Breast epithelium (tissue), 4 donors: Measurements from ENCODE around the gene PHKG2. TPM values are rescaled to one million over a fixed set of nuclear protein-coding genes. Genes with fewer than 3 reads are reported as not detected.
A peak's percentile ranks its signal among the peaks of the same experiment; 100 is the strongest.

Experiments used
- DNase-seq, 2 donors: peaks; one replicate each; pipeline ENCODE4 v3.0.0-alpha.2; 2019; ENCODE audit warnings: low spot score in 2 of 2
- H3K27ac ChIP-seq, 2 donors: fragments of 200-600 bp; sonication (generic) in 1 of 2; one replicate each; pipeline ENCODE4 v1.5.1; 2016 to 2019; ENCODE audit warnings: mild to moderate bottlenecking in 1 of 2
- H3K27me3 ChIP-seq, 2 donors: fragments of 200-600 bp; sonication (generic) in 1 of 2; one replicate each; pipeline versions ENCODE4 v1.5.1 to v1.6.0; 2017 to 2019; ENCODE audit warnings: control low read depth in 1 of 2, mild to moderate bottlenecking in 1 of 2
- H3K36me3 ChIP-seq: fragments of 200-600 bp; one replicate; pipeline ENCODE4 v1.5.1; 2019
- H3K4me1 ChIP-seq, 2 donors: fragments of 200-600 bp; sonication (generic); one replicate each; pipeline ENCODE4 v1.5.1; 2016 to 2019; ENCODE audit warnings: control low read depth in 1 of 2
- H3K4me3 ChIP-seq, 3 donors: fragments of 200-600 bp; sonication (generic); 1 replicate in 2 of 3; 2 replicates in 1 of 3; pipeline ENCODE4 v1.5.1; 2016 to 2019; ENCODE audit warnings: mild to moderate bottlenecking in 3 of 3, moderate library complexity in 2 of 3
- H3K9me3 ChIP-seq, 2 donors: fragments of 200-600 bp; sonication (generic) in 1 of 2; one replicate each; pipeline ENCODE4 v1.5.1; 2016 to 2019; ENCODE audit warnings: control low read depth in 1 of 2
- POLR2A ChIP-seq: fragments of 450-650 bp; IDR thresholded peaks from one replicate; pipeline ENCODE4 v1.6.1; 2016; ENCODE audit warnings: antibody characterized with exemption, mild to moderate bottlenecking, moderate library complexity
- POLR2AphosphoS5 ChIP-seq, 3 donors: sonication (generic); formaldehyde crosslinking; IDR thresholded peaks; one replicate each; pipeline ENCODE4 v1.6.1; 2017; ENCODE audit warnings: antibody characterized with exemption in 3 of 3
- intact Hi-C: fragments of 100-400 bp; cut with DNase I; formaldehyde crosslinking; loops from one replicate; pipeline ENCODE4 v1.15.1; 2023; ENCODE audit warnings: low total_unique reads
- total RNA-seq, 3 donors: library from RNA; depleted of rRNA; stranded (reverse); fragments of >200 nt; gene quantifications; one replicate each; pipeline ENCODE4 v1.1.0, GENCODE V29; 2016
- TF ChIP-seq, protein P1 (sequence below), 3 donors: fragments of 450-650 bp; IDR thresholded peaks; one replicate each; pipeline ENCODE4 v1.5.1; 2016 to 2017; ENCODE audit warnings: antibody characterized with exemption in 3 of 3, mild to moderate bottlenecking in 3 of 3, moderate library complexity in 3 of 3

Gene PHKG2, protein sequence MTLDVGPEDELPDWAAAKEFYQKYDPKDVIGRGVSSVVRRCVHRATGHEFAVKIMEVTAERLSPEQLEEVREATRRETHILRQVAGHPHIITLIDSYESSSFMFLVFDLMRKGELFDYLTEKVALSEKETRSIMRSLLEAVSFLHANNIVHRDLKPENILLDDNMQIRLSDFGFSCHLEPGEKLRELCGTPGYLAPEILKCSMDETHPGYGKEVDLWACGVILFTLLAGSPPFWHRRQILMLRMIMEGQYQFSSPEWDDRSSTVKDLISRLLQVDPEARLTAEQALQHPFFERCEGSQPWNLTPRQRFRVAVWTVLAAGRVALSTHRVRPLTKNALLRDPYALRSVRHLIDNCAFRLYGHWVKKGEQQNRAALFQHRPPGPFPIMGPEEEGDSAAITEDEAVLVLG
- 10 to 100 TPM; 28.5 to 38.8 (median 35.7) TPM for total RNA-seq

DNA sequence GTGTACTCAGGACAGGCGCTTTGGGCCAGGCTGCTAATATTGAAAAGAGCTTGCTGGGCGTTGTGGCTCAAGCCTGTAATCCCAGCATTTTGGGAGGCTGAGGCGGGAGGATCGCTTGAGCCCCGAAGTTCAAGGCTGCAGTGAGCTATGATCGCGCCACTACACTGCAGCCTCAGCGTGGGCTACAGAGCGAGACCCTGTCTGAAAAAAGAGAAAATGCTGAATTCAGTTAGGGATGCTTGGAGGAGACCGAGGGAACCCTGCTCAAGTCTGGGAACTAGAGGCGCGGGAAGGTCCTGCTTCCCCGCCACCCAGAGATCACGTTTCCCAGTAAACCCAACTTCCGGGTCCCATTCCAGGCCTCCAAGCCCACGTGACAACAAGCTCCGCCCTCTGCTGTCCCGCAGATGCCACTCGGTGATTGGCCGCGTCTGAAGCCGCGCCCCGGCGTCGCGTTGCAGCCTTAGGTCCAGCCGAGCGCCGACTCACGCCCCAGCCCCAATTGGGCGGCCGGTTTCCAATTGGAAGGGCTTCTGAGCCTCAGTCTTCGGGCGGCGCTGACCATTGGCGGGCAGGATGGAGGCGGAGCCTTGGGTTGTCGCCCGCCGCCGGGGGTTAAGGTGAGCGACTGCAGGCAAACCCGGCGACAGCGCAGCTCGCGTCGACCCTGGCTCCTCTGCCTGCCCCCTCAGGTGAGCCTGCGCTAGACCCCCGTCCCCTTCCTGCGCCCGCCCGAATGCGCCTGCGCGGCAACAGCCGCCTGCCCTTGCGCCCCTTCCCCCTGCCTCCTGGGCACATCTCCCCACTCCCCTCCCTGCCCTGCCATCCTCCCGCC is at the start of gene PHKG2:
PHKG2 (plus strand) TSS at position 627 of the 835 bp plus-strand sequence. CDS start 396 bp downstream, outside the sequence.
- Histone ChIP-seq H3K36me3 (no peaks in the 10 kb centered on the region), H3K9me3 (no peaks in the 10 kb centered on the region), H3K27me3 (no peaks in the 10 kb centered on the region), H3K4me3 (peak within 1 kb of the TSS; percentile 87 to 94 (median 89)), H3K27ac (peak within 1 kb of the TSS; percentile 88 to 91), H3K4me1 (peaks cover 0 to 5% of the 10 kb centered on the region in 2 donors)
- intact Hi-C loops: no loop called here
- DNase-seq: peak; percentile 100
- TF ChIP-seq, protein P1, sequence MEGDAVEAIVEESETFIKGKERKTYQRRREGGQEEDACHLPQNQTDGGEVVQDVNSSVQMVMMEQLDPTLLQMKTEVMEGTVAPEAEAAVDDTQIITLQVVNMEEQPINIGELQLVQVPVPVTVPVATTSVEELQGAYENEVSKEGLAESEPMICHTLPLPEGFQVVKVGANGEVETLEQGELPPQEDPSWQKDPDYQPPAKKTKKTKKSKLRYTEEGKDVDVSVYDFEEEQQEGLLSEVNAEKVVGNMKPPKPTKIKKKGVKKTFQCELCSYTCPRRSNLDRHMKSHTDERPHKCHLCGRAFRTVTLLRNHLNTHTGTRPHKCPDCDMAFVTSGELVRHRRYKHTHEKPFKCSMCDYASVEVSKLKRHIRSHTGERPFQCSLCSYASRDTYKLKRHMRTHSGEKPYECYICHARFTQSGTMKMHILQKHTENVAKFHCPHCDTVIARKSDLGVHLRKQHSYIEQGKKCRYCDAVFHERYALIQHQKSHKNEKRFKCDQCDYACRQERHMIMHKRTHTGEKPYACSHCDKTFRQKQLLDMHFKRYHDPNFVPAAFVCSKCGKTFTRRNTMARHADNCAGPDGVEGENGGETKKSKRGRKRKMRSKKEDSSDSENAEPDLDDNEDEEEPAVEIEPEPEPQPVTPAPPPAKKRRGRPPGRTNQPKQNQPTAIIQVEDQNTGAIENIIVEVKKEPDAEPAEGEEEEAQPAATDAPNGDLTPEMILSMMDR (IDR thresholded peaks at IDR 0.05): no peak
- TF ChIP-seq POLR2A: peak; percentile 45
- TF ChIP-seq POLR2AphosphoS5 (IDR thresholded peaks at IDR 0.05): peak; percentile 65 to 82 (median 76)

DNA sequence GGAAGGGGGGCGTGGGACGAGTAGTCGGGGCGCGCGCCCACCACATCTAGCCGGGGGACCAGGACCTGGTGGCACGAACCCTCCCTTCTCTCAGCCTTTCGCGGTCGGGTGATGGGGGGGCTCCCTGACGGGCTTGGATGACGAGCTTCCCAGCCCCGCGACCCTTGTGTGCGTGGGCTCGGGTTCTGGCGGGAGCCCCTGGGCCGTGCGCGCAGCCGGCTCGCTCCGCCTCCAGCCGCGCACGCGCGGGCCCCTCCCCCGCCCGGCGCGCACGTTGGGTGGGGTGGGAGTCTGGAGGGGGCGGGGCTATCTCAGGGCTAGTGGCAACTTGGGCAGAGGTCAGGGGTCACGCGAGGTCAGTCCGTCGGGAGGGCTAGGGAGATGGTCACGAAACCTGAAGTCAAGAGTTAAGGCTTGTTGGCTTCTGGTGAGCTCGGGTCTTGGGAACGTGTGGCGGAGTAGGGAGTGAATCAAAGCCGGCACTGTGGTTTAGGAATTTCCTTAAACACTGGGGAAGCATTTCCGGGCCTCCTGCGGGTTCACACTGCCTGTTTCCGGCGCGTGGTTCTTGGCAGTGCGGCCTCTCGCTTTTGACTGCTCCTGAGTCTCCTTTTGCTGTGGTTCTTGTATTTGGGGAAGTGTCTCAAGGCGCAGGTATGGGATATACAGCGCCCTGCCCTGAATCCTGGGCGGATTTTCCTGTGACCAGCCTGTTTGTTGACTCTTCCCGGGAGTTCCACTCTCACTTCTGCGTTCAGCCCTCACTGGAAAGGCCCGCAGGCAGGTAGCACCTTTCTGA is 49.2 kb upstream of the PHKG2 start, which contains the start of gene SRCAP:
SRCAP (plus strand) TSS at position 356 of the 799 bp plus-strand sequence. CDS start 1,654 bp downstream, outside the sequence.
- intact Hi-C loops: no loop called here

DNA sequence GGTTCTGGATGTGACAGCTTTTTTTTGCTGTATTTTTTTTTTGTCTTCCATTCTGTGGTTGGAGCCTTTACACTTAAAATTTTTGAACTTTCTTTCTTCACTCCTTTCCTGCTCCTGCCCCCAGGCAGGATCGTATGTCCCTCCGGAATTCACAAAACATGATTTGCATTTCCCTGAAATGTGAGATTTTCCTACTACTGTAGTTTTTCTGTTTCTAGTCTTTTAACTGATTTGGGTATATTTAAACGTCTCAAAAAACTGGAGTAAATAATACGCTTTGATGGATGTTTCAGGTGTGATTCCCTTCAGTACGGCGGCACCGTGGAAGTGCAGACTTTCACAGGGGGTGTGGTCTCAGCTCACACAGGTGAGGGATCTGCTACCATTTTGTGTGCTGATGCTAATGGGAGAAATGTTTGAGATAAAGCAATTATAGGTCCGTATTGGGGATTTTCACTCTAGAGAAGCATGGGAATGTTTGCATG is 48.6 kb upstream of the PHKG2 start:
- no peak for DNase-seq
- H3K36me3 ChIP-seq: no peaks in the 10 kb centered on the region
- intact Hi-C loops: no loop called here
- H3K9me3 ChIP-seq: no peaks in the 10 kb centered on the region
- H3K4me3 ChIP-seq: peak overlapping the region; percentile 71 to 86 (median 77)
- H3K27me3 ChIP-seq: no peaks in the 10 kb centered on the region
- peaks cover 0 to 19% of the 10 kb centered on the region in 2 donors for H3K4me1 ChIP-seq
- TF ChIP-seq POLR2A (no peak), POLR2AphosphoS5 (IDR thresholded peaks at IDR 0.05) (no peak)
- TF ChIP-seq, protein P1 (IDR thresholded peaks at IDR 0.05): no peak
- peak overlapping the region; percentile 99 to 100 for H3K27ac ChIP-seq

More for the DNA sequence above, 49.2 kb upstream of the PHKG2 start, which contains the start of gene SRCAP:
- Histone ChIP-seq H3K27ac (peak within 1 kb of the TSS; percentile 99 to 100), H3K9me3 (no peaks in the 10 kb centered on the region), H3K27me3 (no peaks in the 10 kb centered on the region), H3K4me1 (peaks cover 0 to 19% of the 10 kb centered on the region in 2 donors), H3K4me3 (peak within 1 kb of the TSS; percentile 71 to 86 (median 77)), H3K36me3 (no peaks in the 10 kb centered on the region)
- peak; percentile 70 to 75 for DNase-seq
- peak; percentile 30 to 54 (median 42) for TF ChIP-seq POLR2AphosphoS5 (IDR thresholded peaks at IDR 0.05)
- TF ChIP-seq, protein P1 (IDR thresholded peaks at IDR 0.05): no peak

DNA sequence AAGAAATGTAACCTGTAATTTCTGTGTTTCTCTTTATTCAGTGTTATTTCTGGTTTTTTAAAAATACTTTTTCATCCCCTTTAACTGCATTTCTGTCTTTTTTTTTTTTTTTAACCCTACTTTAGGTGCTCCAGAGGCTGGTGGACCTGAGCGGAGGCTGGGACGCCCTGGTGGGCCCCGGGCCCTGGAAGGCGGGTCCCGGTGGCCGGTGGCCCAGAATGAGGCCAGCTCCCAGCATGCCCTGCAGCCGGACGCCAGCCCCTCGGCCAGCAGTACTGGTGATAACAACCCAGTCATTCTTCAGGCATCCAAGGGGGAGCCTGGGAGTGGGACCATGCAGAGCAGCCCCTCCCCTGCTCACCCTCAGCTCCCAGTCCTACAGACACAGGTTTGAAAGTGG is 47.7 kb upstream of the PHKG2 start:
- TF ChIP-seq, protein P1 (IDR thresholded peaks at IDR 0.05): no peak
- TF ChIP-seq POLR2A: no peak
- no peak for TF ChIP-seq POLR2AphosphoS5 (IDR thresholded peaks at IDR 0.05)
- no peak for DNase-seq
- Histone ChIP-seq H3K4me1 (peaks cover 0 to 19% of the 10 kb centered on the region in 2 donors), H3K27ac (peak overlapping the region in 1 of 2 donors; percentile 33), H3K36me3 (no peaks in the 10 kb centered on the region), H3K4me3 (no peak overlapping the region), H3K9me3 (no peaks in the 10 kb centered on the region), H3K27me3 (no peaks in the 10 kb centered on the region)
- intact Hi-C loops: no loop called here
